Esophagus squamous epithelium (tissue), 4 donors: ENCODE data around the gene XPNPEP2.

Experiments
- CTCF ChIP-seq, 6 experiments: fragments of 450-650 bp in 4 of 6; fragments of 200-600 bp in 2 of 6; sonication (generic) in 2 of 6; IDR thresholded peaks; one replicate each; pipeline ENCODE4 v1.5.1; 2016 to 2019; ENCODE audit warnings: antibody characterized with exemption in 6 of 6, mild to moderate bottlenecking in 4 of 6, moderate library complexity in 4 of 6
- POLR2A ChIP-seq, 4 donors: fragments of 450-650 bp; IDR thresholded peaks; one replicate each; pipeline ENCODE4 v1.6.1; 2017; ENCODE audit warnings: antibody characterized with exemption in 4 of 4, mild to moderate bottlenecking in 4 of 4, moderate library complexity in 3 of 4

GRCh38 chrX:129760981-129761380 is 22.2 kb downstream of the XPNPEP2 start:
- no peak for TF ChIP-seq CTCF (IDR thresholded peaks at IDR 0.05)
- no peak for TF ChIP-seq POLR2A (IDR thresholded peaks at IDR 0.05)
